H9 (cell line): ENCODE data around the gene MT1X. TPM values are rescaled to one million over a fixed set of nuclear protein-coding genes. Genes with fewer than 3 reads are reported as not detected.

Experiments
- DNase-seq: peaks from one replicate; pipeline ENCODE4 v3.0.0-alpha.2; 2017
- H2AFZ ChIP-seq: one replicate; pipeline ENCODE4 v1.6.1; 2013; ENCODE audit warnings: mild to moderate bottlenecking, low read length, control low read depth, moderate library complexity
- H2AK5ac ChIP-seq: 2 replicates; pipeline ENCODE4 v1.6.1; 2013; ENCODE audit warnings: low read length, control low read depth, mixed read lengths; ENCODE audit not compliant: insufficient read length
- H2BK120ac ChIP-seq: one replicate; pipeline ENCODE4 v1.6.1; 2013; ENCODE audit warnings: low read depth, mild to moderate bottlenecking, low read length, control low read depth, inconsistent platforms; ENCODE audit not compliant: poor library complexity, severe bottlenecking
- H2BK12ac ChIP-seq: 2 replicates; pipeline ENCODE4 v1.6.1; 2013; ENCODE audit warnings: low read length, control low read depth, mixed read lengths, low read depth; ENCODE audit not compliant: insufficient read length
- H2BK15ac ChIP-seq: 2 replicates; pipeline ENCODE4 v1.6.1; 2013; ENCODE audit warnings: low read depth, low read length, control low read depth
- H2BK20ac ChIP-seq: one replicate; pipeline ENCODE4 v1.6.1; 2013; ENCODE audit warnings: low read depth, mild to moderate bottlenecking, low read length, control low read depth, inconsistent platforms; ENCODE audit not compliant: poor library complexity, severe bottlenecking
- H2BK5ac ChIP-seq: 2 replicates; pipeline ENCODE4 v1.6.1; 2013; ENCODE audit warnings: low read length, control low read depth, mixed read lengths; ENCODE audit not compliant: insufficient read length
- H3K14ac ChIP-seq: 2 replicates; pipeline ENCODE4 v1.6.1; 2013; ENCODE audit warnings: low read length, control low read depth; ENCODE audit not compliant: insufficient read depth
- H3K18ac ChIP-seq: 2 replicates; pipeline ENCODE4 v1.6.1; 2013; ENCODE audit warnings: low read depth, mild to moderate bottlenecking, mixed read lengths, low read length, control low read depth; ENCODE audit not compliant: insufficient read length
- H3K23ac ChIP-seq: 2 replicates; pipeline ENCODE4 v1.6.1; 2013; ENCODE audit warnings: low read length, control low read depth, mixed read lengths, low read depth; ENCODE audit not compliant: insufficient read length
- H3K23me2 ChIP-seq: 2 replicates; pipeline ENCODE4 v1.6.1; 2013; ENCODE audit warnings: low read depth, mild to moderate bottlenecking, mixed read lengths, low read length, control low read depth; ENCODE audit not compliant: insufficient read length, poor library complexity, severe bottlenecking
- H3K27ac ChIP-seq: 2 replicates; pipeline ENCODE4 v1.5.1; 2013; ENCODE audit warnings: low read length, control low read depth, mixed read lengths, low read depth; ENCODE audit not compliant: insufficient read length
- H3K27me3 ChIP-seq: 2 replicates; pipeline ENCODE4 v1.6.1; 2013; ENCODE audit warnings: low read length, control low read depth, inconsistent platforms; ENCODE audit not compliant: insufficient read depth
- H3K4ac ChIP-seq: 2 replicates; pipeline ENCODE4 v1.6.1; 2013; ENCODE audit warnings: low read depth, mild to moderate bottlenecking, control low read depth, inconsistent platforms, low read length, moderate library complexity
- H3K4me1 ChIP-seq: 2 replicates; pipeline ENCODE4 v1.6.1; 2013; ENCODE audit warnings: low read length, control low read depth, inconsistent platforms; ENCODE audit not compliant: insufficient read depth
- H3K4me2 ChIP-seq: 2 replicates; pipeline ENCODE4 v1.6.1; 2013; ENCODE audit warnings: low read length, control low read depth, mixed read lengths; ENCODE audit not compliant: insufficient read length, insufficient read depth
- H3K56ac ChIP-seq: 2 replicates; pipeline ENCODE4 v1.6.1; 2013; ENCODE audit warnings: low read depth, mild to moderate bottlenecking, mixed read lengths, low read length, control low read depth; ENCODE audit not compliant: insufficient read length
- H3K79me1 ChIP-seq: 2 replicates; pipeline ENCODE4 v1.6.1; 2013; ENCODE audit warnings: low read depth, mild to moderate bottlenecking, moderate library complexity, low read length, control low read depth, inconsistent platforms; ENCODE audit not compliant: insufficient read depth, poor library complexity, severe bottlenecking
- H3K79me2 ChIP-seq: 2 replicates; pipeline ENCODE4 v1.6.1; 2013; ENCODE audit warnings: low read length, control low read depth, inconsistent platforms; ENCODE audit not compliant: insufficient read depth
- H3K9ac ChIP-seq: 2 replicates; pipeline ENCODE4 v1.6.1; 2013; ENCODE audit warnings: low read length, control low read depth, mixed read lengths; ENCODE audit not compliant: insufficient read length; ENCODE audit errors: extremely low read depth
- H3K9me3 ChIP-seq: one replicate; pipeline ENCODE4 v1.6.1; 2013; ENCODE audit warnings: low read depth, low read length, inconsistent platforms; ENCODE audit not compliant: control insufficient read depth
- H3T11ph ChIP-seq: one replicate; pipeline ENCODE4 v1.6.1; 2013; ENCODE audit warnings: mild to moderate bottlenecking, low read length, control low read depth, inconsistent platforms
- H4K20me1 ChIP-seq: one replicate; pipeline ENCODE4 v1.6.1; 2013; ENCODE audit not compliant: control insufficient read depth, insufficient read length, insufficient read depth
- H4K5ac ChIP-seq: 2 replicates; pipeline ENCODE4 v1.6.1; 2013; ENCODE audit warnings: low read depth, mild to moderate bottlenecking, mixed read lengths, low read length, control low read depth; ENCODE audit not compliant: insufficient read length
- H4K8ac ChIP-seq: replicated peaks from 2 replicates; pipeline ENCODE4 v1.6.1; 2013; ENCODE audit warnings: low read length, control low read depth, mixed read lengths, low read depth; ENCODE audit not compliant: insufficient read length
- H4K91ac ChIP-seq: 2 replicates; pipeline ENCODE4 v1.6.1; 2013; ENCODE audit warnings: low read depth, mild to moderate bottlenecking, moderate library complexity, mixed read lengths, low read length, control low read depth; ENCODE audit not compliant: insufficient read length
- H3K27ac Mint-ChIP-seq, 3 experiments: 2 replicates in 2 of 3; 3 replicates in 1 of 3; pipeline ENCODE4 v1.8.0; 2020 to 2021; ENCODE audit warnings: mixed read lengths in 3 of 3, mild to moderate bottlenecking in 1 of 3, moderate library complexity in 1 of 3
- H3K27me3 Mint-ChIP-seq: 2 replicates; pipeline ENCODE4 v1.8.0; 2021; ENCODE audit warnings: low read depth, mild to moderate bottlenecking, moderate library complexity, mixed read lengths
- H3K36me3 Mint-ChIP-seq, 3 experiments: 2 replicates in 2 of 3; 3 replicates in 1 of 3; pipeline ENCODE4 v1.8.0; 2020 to 2021; ENCODE audit warnings: low read depth in 3 of 3, mixed read lengths in 3 of 3; ENCODE audit not compliant: insufficient read depth in 1 of 3
- H3K4me1 Mint-ChIP-seq, 2 experiments: 2 replicates each; pipeline ENCODE4 v1.8.0; 2020; ENCODE audit warnings: mixed read lengths in 2 of 2
- H3K4me3 Mint-ChIP-seq, 2 experiments: 2 replicates in 1 of 2; 3 replicates in 1 of 2; pipeline ENCODE4 v1.8.0; 2020 to 2021; ENCODE audit warnings: mild to moderate bottlenecking in 2 of 2, mixed read lengths in 2 of 2, moderate library complexity in 1 of 2
- H3K9me3 Mint-ChIP-seq, 2 experiments: 2 replicates in 1 of 2; 3 replicates in 1 of 2; pipeline ENCODE4 v1.8.0; 2020; ENCODE audit warnings: mild to moderate bottlenecking in 2 of 2, mixed read lengths in 2 of 2, moderate library complexity in 1 of 2
- CTCF ChIP-seq: fragments of 200-600 bp; sonication (generic); conservative IDR thresholded peaks from 3 replicates; pipeline ENCODE4 v1.8.0; 2021; ENCODE audit warnings: antibody characterized with exemption, mild to moderate bottlenecking
- WGBS: extraction: QIAGEN DNeasy Blood & Tissue Kit; methylation state at CpG from one replicate; pipeline ENCODE4 v1.1.7; 2013; ENCODE audit warnings: missing lambda C conversion rate, low lambda C conversion rate, mixed read lengths; ENCODE audit not compliant: insufficient read length; ENCODE audit errors: extremely low coverage; 5-methylcytosine and 5-hydroxymethylcytosine counted together
- total RNA-seq: library from RNA; stranded (reverse); gene quantifications from 2 replicates; pipeline ENCODE4 v1.2.1, GENCODE V29; 2021

MT1X gene
- total RNA-seq, 1 experiment from 2014 or later: 32.1 TPM

GRCh38 chr16:56700195-56700594 lies 17.9 kb downstream of the MT1X start:
- H3T11ph ChIP-seq: no peak overlapping the region
- no peak overlapping the region for H3K14ac ChIP-seq
- no peak overlapping the region for H3K56ac ChIP-seq
- no peak overlapping the region for H2AK5ac ChIP-seq
- TF ChIP-seq CTCF: no peak
- no peak overlapping the region for H2BK120ac ChIP-seq
- no peak overlapping the region for H2BK15ac ChIP-seq
- H4K8ac ChIP-seq: no peak overlapping the region
- no peak overlapping the region for H2BK20ac ChIP-seq
- no peaks in the 10 kb centered on the region for H3K79me1 ChIP-seq
- H3K23ac ChIP-seq: no peak overlapping the region
- Mint-ChIP-seq H3K4me3 (no peak overlapping the region), H3K4me1 (peaks cover 9% of the 10 kb centered on the region in 2 experiments), H3K27me3 (peaks cover 14% of the 10 kb centered on the region), H3K27ac (no peak overlapping the region), H3K9me3 (peaks cover 11% of the 10 kb centered on the region in 2 experiments), H3K36me3 (peaks cover 0 to 5% (median 5%) of the 10 kb centered on the region in 3 experiments; a peak in 4 of 7 replicates)
- H3K9ac ChIP-seq: no peak overlapping the region
- H3K18ac ChIP-seq: no peak overlapping the region
- H2BK5ac ChIP-seq: no peak overlapping the region
- H3K9me3 ChIP-seq: no peaks in the 10 kb centered on the region
- WGBS: no CpG with 5 or more reads among the region's 1 CpG
- no peak overlapping the region for H2BK12ac ChIP-seq
- H3K27me3 ChIP-seq: no peaks in the 10 kb centered on the region
- H4K5ac ChIP-seq: no peak overlapping the region
- DNase-seq: no peak
- no peaks in the 10 kb centered on the region for H3K79me2 ChIP-seq
- H2AFZ ChIP-seq: no peak overlapping the region
- no peak overlapping the region for H4K91ac ChIP-seq
- H3K27ac ChIP-seq: no peak overlapping the region
- H3K23me2 ChIP-seq: no peaks in the 10 kb centered on the region
- H3K4me1 ChIP-seq: peaks cover 6% of the 10 kb centered on the region
- H4K20me1 ChIP-seq: no peaks in the 10 kb centered on the region
- no peak overlapping the region for H3K4me2 ChIP-seq
- no peak overlapping the region for H3K4ac ChIP-seq
